PC-9 (cell line): ENCODE data around the gene SMIM22. TPM values are rescaled to one million over a fixed set of nuclear protein-coding genes. Genes with fewer than 3 reads are reported as not detected.

Experiments used
- BruUV-seq: library from RNA; stranded (reverse); fragments of 400-500 nt; replicated peaks from 2 replicates; lab custom pipeline; 2021; lab: Mats Ljungman, UMichigan
- CTCF ChIA-PET: fragments of 300-600 bp; sonication (Branson Sonifier 250); formaldehyde crosslinking; loops from one replicate; lab custom pipeline; 2022; ENCODE audit warnings: antibody characterized with exemption; lab: Charles Lee
- POLR2A ChIA-PET: fragments of 300-600 bp; sonication (Branson Sonifier 250); formaldehyde crosslinking; loops from one replicate; lab custom pipeline; 2022; ENCODE audit warnings: antibody characterized with exemption; ENCODE audit not compliant: unreplicated experiment; lab: Charles Lee
- DNase-seq, 2 experiments: peaks; one replicate each; pipeline versions ENCODE4 v3.0.0 to v3.0.0-alpha.2; 2015 to 2022; ENCODE audit warnings: mixed read lengths in 1 of 2
- H2AFZ ChIP-seq: fragments of 200-600 bp; sonication (generic); 2 replicates; pipeline ENCODE4 v1.8.1; 2017; ENCODE audit warnings: antibody characterized with exemption
- H3F3A ChIP-seq: fragments of 200-600 bp; sonication (generic); 2 replicates; pipeline ENCODE4 v1.8.1; 2017; ENCODE audit warnings: antibody characterized with exemption, mild to moderate bottlenecking, low read depth; ENCODE audit not compliant: insufficient read depth
- H3K27ac ChIP-seq: fragments of 200-600 bp; sonication (generic); 2 replicates; pipeline ENCODE4 v1.6.1; 2016; ENCODE audit warnings: mixed run types
- H3K27me3 ChIP-seq: fragments of 200-600 bp; sonication (generic); 2 replicates; pipeline ENCODE4 v1.6.1; 2016; ENCODE audit warnings: low read depth, mixed run types; ENCODE audit not compliant: insufficient read depth
- H3K36me3 ChIP-seq: fragments of 200-600 bp; sonication (generic); 2 replicates; pipeline ENCODE4 v1.6.1; 2016; ENCODE audit warnings: low read depth, mixed run types
- H3K4me1 ChIP-seq: fragments of 200-600 bp; sonication (generic); replicated peaks from 2 replicates; pipeline ENCODE4 v1.6.1; 2016; ENCODE audit warnings: mixed run types; ENCODE audit not compliant: insufficient read depth
- H3K4me2 ChIP-seq: fragments of 200-600 bp; sonication (generic); 2 replicates; pipeline ENCODE4 v1.6.1; 2017; ENCODE audit warnings: mixed run types
- H3K4me3 ChIP-seq: fragments of 200-600 bp; sonication (generic); 2 replicates; pipeline ENCODE4 v1.6.1; 2016; ENCODE audit warnings: mixed run types
- H3K79me2 ChIP-seq: fragments of 200-600 bp; sonication (generic); 2 replicates; pipeline ENCODE4 v1.6.1; 2017; ENCODE audit warnings: low read depth, mixed run types
- H3K9me2 ChIP-seq: fragments of 200-600 bp; sonication (generic); 2 replicates; pipeline ENCODE4 v1.8.1; 2017; ENCODE audit warnings: mild to moderate bottlenecking; ENCODE audit not compliant: insufficient read depth
- H3K9me3 ChIP-seq: fragments of 200-600 bp; sonication (generic); 2 replicates; pipeline ENCODE4 v1.8.1; 2016; ENCODE audit warnings: low read depth; ENCODE audit not compliant: insufficient read depth
- H4K20me1 ChIP-seq: fragments of 200-600 bp; sonication (generic); 2 replicates; pipeline ENCODE4 v1.8.1; 2017; ENCODE audit not compliant: insufficient read depth
- CTCF ChIP-seq: fragments of 200-600 bp; sonication (generic); conservative IDR thresholded peaks from 2 replicates; pipeline ENCODE4 v1.6.1; 2017; ENCODE audit warnings: mixed run types, antibody characterized with exemption, mild to moderate bottlenecking, moderate library complexity
- EZH2 ChIP-seq: fragments of 200-600 bp; sonication (generic); IDR thresholded peaks from 2 replicates; pipeline ENCODE4 v1.8.0; 2017; ENCODE audit warnings: antibody characterized with exemption, low read depth
- intact Hi-C: fragments of 100-400 bp; cut with micrococcal nuclease; formaldehyde crosslinking; loops from one replicate; pipeline ENCODE4 v1.10.0; 2022; ENCODE audit not compliant: unreplicated experiment
- total RNA-seq: library from RNA; stranded (reverse); gene quantifications from 2 replicates; pipeline ENCODE4 v1.2.3, GENCODE V29; 2021

The SMIM22 gene
- total RNA-seq, 1 experiment from 2014 or later, result 134 TPM

- ChIA-PET POLR2A (no interaction called here), CTCF (no interaction called here)
- no peaks in the 10 kb centered on the region for H3F3A ChIP-seq
- no peaks in the 10 kb centered on the region for H3K9me2 ChIP-seq
- peaks cover 13% of the 10 kb centered on the region for H3K36me3 ChIP-seq
- H4K20me1 ChIP-seq, result no peaks in the 10 kb centered on the region
- no peaks in the 10 kb centered on the region for H3K4me1 ChIP-seq
- no peaks in the 10 kb centered on the region for H3K79me2 ChIP-seq
- no peak overlapping the region for H3K4me3 ChIP-seq
- no peak overlapping the region for H3K27ac ChIP-seq
- H3K4me2 ChIP-seq, result no peak overlapping the region
- intact Hi-C loops, result no loop called here
- H3K27me3 ChIP-seq, result no peaks in the 10 kb centered on the region
- TF ChIP-seq CTCF (no peak), EZH2 (no peak)
- H2AFZ ChIP-seq, result no peak overlapping the region
- H3K9me3 ChIP-seq, result peaks cover 5% of the 10 kb centered on the region
- BruUV-seq, result no TSS peak
- DNase-seq, result no peak
Observed at GRCh38 chr16:4754865-4755264, 40.3 kb upstream of the SMIM22 start.

GRCh38 chr16:4755687-4756086 lies 39.5 kb upstream of the SMIM22 start:
- Histone ChIP-seq H3K9me3 (peaks cover 5% of the 10 kb centered on the region), H3K79me2 (no peaks in the 10 kb centered on the region), H3K4me2 (no peak overlapping the region), H3K27ac (no peak overlapping the region), H3F3A (no peaks in the 10 kb centered on the region), H3K4me3 (no peak overlapping the region), H2AFZ (no peak overlapping the region), H4K20me1 (no peaks in the 10 kb centered on the region), H3K9me2 (no peaks in the 10 kb centered on the region), H3K36me3 (peaks cover 16% of the 10 kb centered on the region), H3K27me3 (no peaks in the 10 kb centered on the region), H3K4me1 (no peaks in the 10 kb centered on the region)
- intact Hi-C loops, result no loop called here
- no TSS peak for BruUV-seq
- TF ChIP-seq CTCF (no peak), EZH2 (no peak)
- CTCF ChIA-PET, result no interaction called here
- POLR2A ChIA-PET, result interaction anchor here (0.7 kb wide), 1 partner anchor 22 kb away, joined by 7 read pairs; the partner anchor contains the start of gene ANKS3
- no peak for DNase-seq

- no peaks in the 10 kb centered on the region for H4K20me1 ChIP-seq
- intact Hi-C loops, result no loop called here
- TF ChIP-seq CTCF (no peak), EZH2 (no peak)
- BruUV-seq, result no TSS peak
- CTCF ChIA-PET, result interaction anchor here (0.6 to 0.7 kb wide), 2 partner anchors 19 to 62 kb away, joined by 3 to 5 read pairs; no protein-coding TSS in a partner anchor
- H3K4me2 ChIP-seq, result no peak overlapping the region
- H3K27ac ChIP-seq, result no peak overlapping the region
- peaks cover 5% of the 10 kb centered on the region for H3K9me3 ChIP-seq
- POLR2A ChIA-PET, result interaction anchor here (0.7 kb wide), 1 partner anchor 1585 kb away, joined by 3 read pairs; no protein-coding TSS in a partner anchor
- peaks cover 9% of the 10 kb centered on the region for H3K36me3 ChIP-seq
- no peaks in the 10 kb centered on the region for H3K27me3 ChIP-seq
- no peak for DNase-seq
- no peak overlapping the region for H3K4me3 ChIP-seq
- no peaks in the 10 kb centered on the region for H3K9me2 ChIP-seq
- no peak overlapping the region for H2AFZ ChIP-seq
- no peaks in the 10 kb centered on the region for H3F3A ChIP-seq
- no peaks in the 10 kb centered on the region for H3K4me1 ChIP-seq
- H3K79me2 ChIP-seq, result peaks cover 4% of the 10 kb centered on the region; the same call in 1 of the 2 replicates
Observed at GRCh38 chr16:4760221-4760910, 34.8 kb upstream of the SMIM22 start.
